ENCODE results near the gene CCBE1.

The CCBE1 gene

GRCh38 chr18:59613903-59614302 is 83.3 kb downstream of the CCBE1 start:
- DNase-seq (ENCODE audit: low read depth), result no peak
- Histone ChIP-seq H3K9me3 (ENCODE audit: control insufficient read depth, low read length) (no peaks in the 10 kb centered on the region), H3K4me3 (ENCODE audit: low read length) (no peak overlapping the region), H3K36me3 (ENCODE audit: control insufficient read depth, insufficient read depth, low read length, severe bottlenecking) (no peaks in the 10 kb centered on the region), H3K9ac (ENCODE audit: low read length) (no peak overlapping the region), H3K4me1 (ENCODE audit: control insufficient read depth, insufficient read depth, low read length) (peaks cover 42% of the 10 kb centered on the region), H3K27me3 (replicated peaks; ENCODE audit: control insufficient read depth, insufficient read depth, low read length) (no peaks in the 10 kb centered on the region)

GRCh38 chr18:59612381-59612780 is 84.8 kb downstream of the CCBE1 start:
- peak; percentile 90 for DNase-seq (ENCODE audit: low read depth)
- Histone ChIP-seq H3K36me3 (ENCODE audit: control insufficient read depth, insufficient read depth, low read length, severe bottlenecking) (no peaks in the 10 kb centered on the region), H3K27me3 (replicated peaks; ENCODE audit: control insufficient read depth, insufficient read depth, low read length) (no peaks in the 10 kb centered on the region), H3K9ac (ENCODE audit: low read length) (no peak overlapping the region), H3K9me3 (ENCODE audit: control insufficient read depth, low read length) (no peaks in the 10 kb centered on the region), H3K4me3 (ENCODE audit: low read length) (no peak overlapping the region), H3K4me1 (ENCODE audit: control insufficient read depth, insufficient read depth, low read length) (peaks cover 43% of the 10 kb centered on the region)

GRCh38 chr18:59610546-59611140 is 86.6 kb downstream of the CCBE1 start:
- Histone ChIP-seq H3K4me1 (ENCODE audit: control insufficient read depth, insufficient read depth, low read length) (peaks cover 40% of the 10 kb centered on the region), H3K27me3 (replicated peaks; ENCODE audit: control insufficient read depth, insufficient read depth, low read length) (no peaks in the 10 kb centered on the region), H3K9me3 (ENCODE audit: control insufficient read depth, low read length) (no peaks in the 10 kb centered on the region), H3K36me3 (ENCODE audit: control insufficient read depth, insufficient read depth, low read length, severe bottlenecking) (no peaks in the 10 kb centered on the region), H3K4me3 (ENCODE audit: low read length) (no peak overlapping the region), H3K9ac (ENCODE audit: low read length) (no peak overlapping the region)
- DNase-seq (ENCODE audit: low read depth), result no peak

GRCh38 chr18:59609654-59610053 is 87.6 kb downstream of the CCBE1 start:
- Histone ChIP-seq H3K27me3 (replicated peaks; ENCODE audit: control insufficient read depth, insufficient read depth, low read length) (no peaks in the 10 kb centered on the region), H3K9ac (ENCODE audit: low read length) (no peak overlapping the region), H3K9me3 (ENCODE audit: control insufficient read depth, low read length) (no peaks in the 10 kb centered on the region), H3K4me1 (ENCODE audit: control insufficient read depth, insufficient read depth, low read length) (peaks cover 49% of the 10 kb centered on the region), H3K4me3 (ENCODE audit: low read length) (no peak overlapping the region), H3K36me3 (ENCODE audit: control insufficient read depth, insufficient read depth, low read length, severe bottlenecking) (no peaks in the 10 kb centered on the region)
- no peak for DNase-seq (ENCODE audit: low read depth)

GRCh38 chr18:59607471-59607870 is 89.8 kb downstream of the CCBE1 start:
- no peaks in the 10 kb centered on the region for H3K9me3 ChIP-seq (ENCODE audit: control insufficient read depth, low read length)
- H3K9ac ChIP-seq (ENCODE audit: low read length), result no peak overlapping the region
- DNase-seq (ENCODE audit: low read depth), result no peak
- no peak overlapping the region for H3K4me3 ChIP-seq (ENCODE audit: low read length)
- no peaks in the 10 kb centered on the region for H3K27me3 ChIP-seq (replicated peaks; ENCODE audit: control insufficient read depth, insufficient read depth, low read length)
- H3K4me1 ChIP-seq (ENCODE audit: control insufficient read depth, insufficient read depth, low read length), result peaks cover 42% of the 10 kb centered on the region
- H3K36me3 ChIP-seq (ENCODE audit: control insufficient read depth, insufficient read depth, low read length, severe bottlenecking), result no peaks in the 10 kb centered on the region

- H3K27me3 ChIP-seq (replicated peaks; ENCODE audit: control insufficient read depth, insufficient read depth, low read length), result no peaks in the 10 kb centered on the region
These were observed 90.2 kb downstream of the CCBE1 start for GRCh38 chr18:59607078-59607379.

GRCh38 chr18:59606193-59607077 is 90.8 kb downstream of the CCBE1 start:
- H3K27me3 ChIP-seq (replicated peaks; ENCODE audit: control insufficient read depth, insufficient read depth, low read length), result no peaks in the 10 kb centered on the region
- peak; percentile 62 for DNase-seq (ENCODE audit: low read depth)

More at GRCh38 chr18:59607078-59607379, 90.2 kb downstream of the CCBE1 start:
- Histone ChIP-seq H3K4me1 (ENCODE audit: control insufficient read depth, insufficient read depth, low read length) (peaks cover 38% of the 10 kb centered on the region), H3K36me3 (ENCODE audit: control insufficient read depth, insufficient read depth, low read length, severe bottlenecking) (no peaks in the 10 kb centered on the region), H3K9ac (ENCODE audit: low read length) (no peak overlapping the region), H3K4me3 (ENCODE audit: low read length) (no peak overlapping the region), H3K9me3 (ENCODE audit: control insufficient read depth, low read length) (no peaks in the 10 kb centered on the region)
- no peak for DNase-seq (ENCODE audit: low read depth)

GRCh38 chr18:59605633-59606192 is 91.5 kb downstream of the CCBE1 start:
- peak; percentile 46 for DNase-seq (ENCODE audit: low read depth)
- Histone ChIP-seq H3K4me3 (ENCODE audit: low read length) (no peak overlapping the region), H3K9me3 (ENCODE audit: control insufficient read depth, low read length) (no peaks in the 10 kb centered on the region), H3K36me3 (ENCODE audit: control insufficient read depth, insufficient read depth, low read length, severe bottlenecking) (no peaks in the 10 kb centered on the region), H3K9ac (ENCODE audit: low read length) (no peak overlapping the region), H3K4me1 (ENCODE audit: control insufficient read depth, insufficient read depth, low read length) (peaks cover 30% of the 10 kb centered on the region), H3K27me3 (replicated peaks; ENCODE audit: control insufficient read depth, insufficient read depth, low read length) (no peaks in the 10 kb centered on the region)

More at GRCh38 chr18:59606193-59607077, 90.8 kb downstream of the CCBE1 start:
- Histone ChIP-seq H3K36me3 (ENCODE audit: control insufficient read depth, insufficient read depth, low read length, severe bottlenecking) (no peaks in the 10 kb centered on the region), H3K9me3 (ENCODE audit: control insufficient read depth, low read length) (no peaks in the 10 kb centered on the region), H3K4me3 (ENCODE audit: low read length) (no peak overlapping the region), H3K4me1 (ENCODE audit: control insufficient read depth, insufficient read depth, low read length) (peaks cover 34% of the 10 kb centered on the region), H3K9ac (ENCODE audit: low read length) (no peak overlapping the region)

GRCh38 chr18:59604877-59605276 is 92.3 kb downstream of the CCBE1 start:
- Histone ChIP-seq H3K36me3 (ENCODE audit: control insufficient read depth, insufficient read depth, low read length, severe bottlenecking) (no peaks in the 10 kb centered on the region), H3K9me3 (ENCODE audit: control insufficient read depth, low read length) (no peaks in the 10 kb centered on the region), H3K4me1 (ENCODE audit: control insufficient read depth, insufficient read depth, low read length) (peaks cover 27% of the 10 kb centered on the region), H3K9ac (ENCODE audit: low read length) (no peak overlapping the region), H3K27me3 (replicated peaks; ENCODE audit: control insufficient read depth, insufficient read depth, low read length) (no peaks in the 10 kb centered on the region), H3K4me3 (ENCODE audit: low read length) (no peak overlapping the region)
- DNase-seq (ENCODE audit: low read depth), result peak; percentile 32

GRCh38 chr18:59597049-59597448 is 100.2 kb downstream of the CCBE1 start:
- peaks cover 18% of the 10 kb centered on the region for H3K4me1 ChIP-seq (ENCODE audit: control insufficient read depth, insufficient read depth, low read length)

GRCh38 chr18:59593291-59593717 is 103.9 kb downstream of the CCBE1 start:
- H3K4me3 ChIP-seq (ENCODE audit: low read length), result no peak overlapping the region
- H3K4me1 ChIP-seq (ENCODE audit: control insufficient read depth, insufficient read depth, low read length), result peaks cover 18% of the 10 kb centered on the region
- H3K9me3 ChIP-seq (ENCODE audit: control insufficient read depth, low read length), result no peaks in the 10 kb centered on the region
- peak; percentile 74 for DNase-seq (ENCODE audit: low read depth)
- no peak overlapping the region for H3K9ac ChIP-seq (ENCODE audit: low read length)
- no peaks in the 10 kb centered on the region for H3K27me3 ChIP-seq (replicated peaks; ENCODE audit: control insufficient read depth, insufficient read depth, low read length)
- no peaks in the 10 kb centered on the region for H3K36me3 ChIP-seq (ENCODE audit: control insufficient read depth, insufficient read depth, low read length, severe bottlenecking)

More at GRCh38 chr18:59597049-59597448, 100.2 kb downstream of the CCBE1 start:
- Histone ChIP-seq H3K36me3 (ENCODE audit: control insufficient read depth, insufficient read depth, low read length, severe bottlenecking) (no peaks in the 10 kb centered on the region), H3K9ac (ENCODE audit: low read length) (no peak overlapping the region), H3K9me3 (ENCODE audit: control insufficient read depth, low read length) (no peaks in the 10 kb centered on the region), H3K27me3 (replicated peaks; ENCODE audit: control insufficient read depth, insufficient read depth, low read length) (no peaks in the 10 kb centered on the region), H3K4me3 (ENCODE audit: low read length) (no peak overlapping the region)
- no peak for DNase-seq (ENCODE audit: low read depth)
